Measurements from ENCODE around the gene NANOS1.

The NANOS1 gene, protein sequence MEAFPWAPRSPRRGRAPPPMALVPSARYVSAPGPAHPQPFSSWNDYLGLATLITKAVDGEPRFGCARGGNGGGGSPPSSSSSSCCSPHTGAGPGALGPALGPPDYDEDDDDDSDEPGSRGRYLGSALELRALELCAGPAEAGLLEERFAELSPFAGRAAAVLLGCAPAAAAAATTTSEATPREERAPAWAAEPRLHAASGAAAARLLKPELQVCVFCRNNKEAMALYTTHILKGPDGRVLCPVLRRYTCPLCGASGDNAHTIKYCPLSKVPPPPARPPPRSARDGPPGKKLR

DNA sequence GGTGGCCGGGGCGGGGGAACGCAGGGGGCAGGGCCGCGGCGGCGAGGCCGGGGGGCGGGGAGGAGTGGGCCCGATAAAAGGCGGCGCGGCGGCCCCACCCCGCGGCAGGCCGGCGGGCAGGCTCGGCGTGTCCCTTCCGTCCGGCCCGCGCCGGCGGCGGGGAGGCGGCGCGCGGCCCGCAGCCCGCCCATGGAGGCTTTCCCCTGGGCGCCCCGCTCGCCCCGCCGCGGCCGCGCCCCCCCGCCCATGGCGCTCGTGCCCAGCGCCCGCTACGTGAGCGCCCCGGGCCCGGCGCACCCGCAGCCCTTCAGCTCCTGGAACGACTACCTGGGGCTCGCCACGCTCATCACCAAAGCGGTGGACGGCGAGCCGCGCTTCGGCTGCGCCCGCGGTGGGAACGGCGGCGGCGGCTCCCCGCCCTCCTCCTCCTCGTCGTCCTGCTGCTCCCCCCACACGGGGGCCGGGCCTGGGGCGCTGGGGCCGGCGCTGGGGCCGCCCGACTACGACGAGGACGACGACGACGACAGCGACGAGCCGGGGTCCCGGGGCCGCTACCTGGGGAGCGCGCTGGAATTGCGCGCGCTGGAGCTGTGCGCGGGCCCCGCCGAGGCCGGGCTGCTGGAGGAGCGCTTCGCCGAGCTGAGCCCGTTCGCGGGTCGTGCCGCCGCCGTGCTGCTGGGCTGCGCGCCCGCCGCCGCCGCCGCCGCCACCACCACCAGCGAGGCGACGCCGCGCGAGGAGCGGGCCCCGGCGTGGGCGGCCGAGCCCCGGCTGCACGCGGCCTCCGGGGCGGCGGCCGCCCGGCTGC is at the start of gene NANOS1:
NANOS1 (plus strand) TSS at position 102 of the 808 bp plus-strand sequence; CDS start at position 190, 88 bp downstream.
- ATAC-seq, result peak; percentile 26
- peak; percentile 37 for DNase-seq

DNA sequence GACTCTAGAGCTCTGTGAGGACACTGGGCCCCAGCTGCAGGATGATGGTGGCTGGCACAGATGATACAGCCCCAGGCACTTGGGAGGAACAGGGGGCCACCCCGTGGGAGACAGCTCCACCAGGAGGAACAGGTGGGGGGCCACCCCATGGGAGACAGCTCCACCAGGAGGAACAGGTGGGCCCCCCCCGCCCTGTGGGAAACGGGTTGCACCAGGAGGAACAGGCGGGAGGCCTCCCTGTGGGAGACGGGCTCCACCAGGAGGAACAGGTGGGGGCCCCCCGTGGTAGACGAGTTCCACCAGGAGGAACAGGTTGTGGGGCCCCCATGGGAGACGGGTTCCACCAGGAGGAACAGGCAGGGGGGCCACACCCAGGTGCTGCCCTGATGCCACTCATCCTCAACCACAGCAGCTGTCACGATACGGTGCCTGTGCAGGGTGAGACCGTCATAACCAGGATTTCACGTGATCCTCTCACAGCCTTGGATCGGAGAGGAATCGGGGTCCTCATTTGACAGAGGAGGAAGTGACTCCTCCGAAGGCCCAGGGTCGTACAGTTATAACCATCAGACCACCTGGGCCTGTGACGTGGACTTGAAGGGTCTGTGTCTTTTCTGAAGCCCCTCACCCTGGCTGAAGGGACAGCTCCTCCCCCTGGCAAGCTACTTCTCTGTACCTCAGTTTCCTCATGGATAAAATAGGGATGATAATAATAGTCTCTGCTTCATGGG is 49.2 kb upstream of the NANOS1 start:
- ATAC-seq, result peak; percentile 23
- DNase-seq, result no peak

DNA sequence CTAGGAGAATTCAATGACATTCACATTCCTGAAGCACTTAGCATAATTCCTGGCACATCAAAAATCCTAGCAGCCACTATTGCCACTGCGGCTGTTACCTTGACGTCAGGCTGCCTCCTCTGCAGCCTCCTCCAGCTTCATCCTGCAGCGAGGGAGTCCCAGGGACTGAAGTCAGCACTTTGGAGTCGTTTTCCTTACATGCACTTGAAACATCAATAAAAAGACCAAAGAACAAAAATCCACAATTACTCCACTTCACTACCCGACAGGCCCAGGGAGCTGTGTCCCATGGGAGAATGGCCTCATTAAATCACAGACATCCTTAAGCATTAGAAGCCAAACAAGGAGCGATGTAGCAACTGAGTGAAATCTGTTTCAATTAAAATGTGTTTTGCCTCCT is 48.6 kb upstream of the NANOS1 start:
- DNase-seq (no peak), ATAC-seq (no peak)

DNA sequence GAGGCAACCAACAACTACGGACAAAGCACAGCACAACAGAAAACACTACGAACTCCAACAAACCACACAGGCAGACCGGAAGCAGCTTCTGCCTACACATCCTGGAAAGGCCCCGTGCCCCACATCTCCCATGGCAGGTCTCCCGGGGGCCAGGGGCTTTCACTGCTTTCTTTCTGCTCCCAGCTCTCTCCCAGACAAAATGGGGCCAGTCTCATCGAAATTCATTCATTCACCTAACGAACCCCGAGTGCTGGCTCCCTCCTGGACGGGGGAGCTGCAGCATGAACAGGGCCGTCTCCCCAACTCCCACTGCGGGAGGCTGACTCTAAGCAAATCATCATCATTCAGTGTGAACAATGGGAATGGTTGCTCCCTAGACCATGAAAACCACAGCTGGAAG is 47.6 kb upstream of the NANOS1 start:
- DNase-seq (no peak), ATAC-seq (no peak)

DNA sequence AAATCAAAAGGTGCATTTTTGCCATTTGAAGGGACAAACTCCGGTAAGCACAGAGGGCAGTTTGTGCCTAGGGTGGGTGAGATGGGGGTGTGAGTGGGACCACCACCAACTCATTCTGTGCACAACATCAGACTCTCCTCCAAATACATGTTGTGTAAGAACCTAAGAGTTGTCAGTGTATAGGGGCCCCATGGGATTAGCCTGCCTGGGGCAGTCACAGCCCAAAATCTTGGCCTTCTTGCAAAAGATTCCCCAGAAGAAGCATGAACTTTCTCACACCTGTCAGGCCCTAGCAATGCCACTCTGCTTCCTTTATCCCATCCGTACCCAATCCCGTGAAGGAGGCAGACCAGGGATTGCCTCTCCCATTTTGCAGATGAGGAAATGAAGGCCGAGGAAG is 47.1 kb upstream of the NANOS1 start:
- ATAC-seq (no peak), DNase-seq (no peak)

DNA sequence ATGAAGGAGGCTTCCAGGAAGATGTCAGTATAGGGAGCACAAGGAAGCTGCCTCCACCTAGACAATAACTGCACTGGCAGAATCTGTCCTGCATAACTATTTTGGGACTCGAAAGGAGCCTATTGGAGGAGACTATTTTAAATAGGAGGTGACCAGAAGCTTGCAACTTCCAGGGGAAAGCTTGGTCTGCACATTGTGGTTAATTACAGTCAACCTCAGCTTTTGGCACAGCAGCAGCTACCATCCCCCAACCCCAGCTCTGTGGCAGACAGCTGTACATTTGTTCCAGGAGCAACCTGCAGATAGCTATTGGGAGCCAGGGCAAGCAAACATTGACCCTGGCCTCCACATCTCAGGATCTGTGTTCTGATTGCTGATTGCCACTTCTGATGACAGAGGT is 46.3 kb upstream of the NANOS1 start:
- ATAC-seq (no peak), DNase-seq (no peak)

DNA sequence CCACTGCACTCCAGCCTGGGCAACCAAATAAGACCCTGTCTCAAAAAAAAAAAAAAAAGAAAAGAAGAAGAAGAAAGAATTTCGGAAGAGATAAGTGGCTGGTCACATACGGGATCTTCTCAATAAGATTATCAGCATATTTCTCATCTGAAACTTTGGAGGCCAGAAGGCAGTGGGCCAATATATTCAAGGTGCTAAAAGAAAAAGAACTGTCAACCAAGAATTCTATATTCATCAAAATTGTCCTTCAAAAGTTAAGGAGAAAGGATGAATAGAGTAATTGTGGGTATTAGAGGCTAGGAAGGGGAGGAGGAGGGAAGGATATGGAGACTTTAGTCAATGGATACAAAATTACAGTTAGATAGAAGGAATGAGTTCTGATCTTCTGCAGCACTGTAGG is 43.9 kb upstream of the NANOS1 start:
- DNase-seq, result no peak

DNA sequence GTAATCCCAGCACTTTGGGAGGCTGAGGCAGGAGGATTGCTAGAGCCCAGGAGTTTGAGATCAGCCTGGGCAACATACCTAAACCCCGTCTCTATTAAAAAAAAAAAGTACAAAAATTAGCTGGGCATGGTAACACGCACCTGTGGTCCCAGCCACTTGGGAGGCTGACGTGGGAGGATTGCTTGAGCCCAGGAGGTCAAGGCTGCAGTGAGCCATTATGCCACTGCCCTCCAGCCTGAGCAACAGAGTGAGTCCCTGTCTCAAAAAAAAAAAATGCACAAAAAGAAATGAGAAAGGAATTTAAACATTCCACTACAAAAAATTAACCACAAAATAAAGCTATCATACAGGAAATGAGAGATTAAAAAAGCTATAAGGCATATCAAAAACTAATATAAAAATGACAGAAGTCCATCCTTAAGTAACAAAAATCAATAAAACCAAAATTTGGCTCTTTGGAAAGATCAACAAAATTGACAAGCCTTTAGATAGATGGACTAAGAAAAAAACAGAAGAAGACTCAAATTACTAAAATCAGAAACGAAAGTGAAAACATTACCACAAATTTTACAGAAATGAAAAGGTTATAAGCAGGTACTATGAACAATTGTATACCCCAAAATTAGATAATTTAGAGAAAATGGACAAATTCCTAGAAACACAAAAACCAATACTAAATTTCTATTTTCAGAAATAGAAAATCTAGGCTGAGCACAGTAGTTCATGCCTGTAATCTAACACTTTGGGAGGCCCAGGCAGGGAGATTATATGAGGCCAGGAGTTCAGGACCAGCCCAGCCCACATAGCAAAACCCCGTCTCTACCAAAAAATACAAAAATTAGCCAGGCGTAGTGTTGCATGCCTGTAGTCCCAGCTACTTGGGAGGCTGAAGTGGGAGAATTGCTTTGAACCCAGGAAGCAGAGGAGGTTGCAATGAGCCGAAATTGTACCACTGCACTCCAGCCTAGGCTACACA is 42.4 kb upstream of the NANOS1 start:
- ATAC-seq, result peak; percentile 40
- DNase-seq, result no peak

More for the DNA sequence above, 43.9 kb upstream of the NANOS1 start:
- no peak for ATAC-seq

DNA sequence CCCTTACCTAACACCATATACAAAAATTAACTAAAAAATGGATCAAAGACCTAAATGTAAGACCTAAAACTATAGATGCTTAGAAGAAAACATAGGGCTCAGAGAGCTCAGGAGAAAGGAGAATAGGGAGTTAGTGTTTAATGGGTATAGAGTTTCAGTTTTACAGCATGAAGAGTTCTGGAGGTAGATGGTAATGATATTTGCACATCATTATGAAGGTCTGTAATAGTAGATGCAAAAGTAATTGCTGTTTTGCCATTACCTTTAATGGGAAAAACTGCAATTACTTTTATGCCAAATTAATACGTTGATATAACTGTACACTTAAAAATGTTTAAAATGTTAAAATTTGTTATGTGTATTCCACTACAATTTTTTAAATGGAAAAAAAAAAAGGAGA is 39.2 kb upstream of the NANOS1 start:
- DNase-seq, result no peak
- ATAC-seq, result no peak

DNA sequence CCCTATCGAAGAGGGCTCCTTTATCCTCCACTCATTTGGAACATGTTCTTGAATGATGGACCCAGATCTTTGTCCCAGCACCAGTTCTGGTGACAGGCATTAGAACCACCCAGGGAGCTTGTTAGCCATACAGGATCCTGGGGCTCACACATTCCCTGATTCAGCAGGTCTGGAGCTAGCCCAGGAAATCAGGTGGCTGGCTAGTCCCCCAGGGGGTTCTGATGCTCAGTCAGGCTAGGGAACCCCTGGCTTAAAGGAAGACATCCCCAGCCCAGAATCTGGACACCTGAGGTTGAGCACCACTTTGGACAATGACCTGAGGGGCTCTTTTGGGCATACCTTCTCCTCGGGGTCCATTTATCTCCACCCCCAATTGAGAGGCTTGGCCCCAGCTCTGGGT is 37.0 kb upstream of the NANOS1 start:
- no peak for ATAC-seq

DNA sequence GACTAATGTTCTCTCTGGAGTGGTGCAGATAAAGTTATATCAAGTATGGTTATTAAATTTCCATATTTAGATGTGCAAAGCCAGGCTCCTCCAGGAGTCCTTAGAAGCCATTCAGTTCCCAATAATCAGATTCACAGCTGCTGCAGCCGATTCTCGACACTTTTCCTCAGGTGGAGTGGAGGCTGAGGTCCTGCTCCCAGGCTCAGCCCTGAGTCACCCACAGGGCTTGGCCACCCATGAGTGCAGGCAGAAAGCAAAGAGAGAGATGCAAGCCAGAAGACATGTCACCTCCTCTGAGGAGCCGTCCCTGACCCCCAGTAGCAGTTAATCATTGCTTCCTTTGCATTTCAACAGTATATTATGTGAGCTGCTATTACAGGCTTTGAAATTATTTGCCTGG is 36.3 kb upstream of the NANOS1 start:
- no peak for DNase-seq
- no peak for ATAC-seq

More for the DNA sequence above, 37.0 kb upstream of the NANOS1 start:
- DNase-seq, result no peak

DNA sequence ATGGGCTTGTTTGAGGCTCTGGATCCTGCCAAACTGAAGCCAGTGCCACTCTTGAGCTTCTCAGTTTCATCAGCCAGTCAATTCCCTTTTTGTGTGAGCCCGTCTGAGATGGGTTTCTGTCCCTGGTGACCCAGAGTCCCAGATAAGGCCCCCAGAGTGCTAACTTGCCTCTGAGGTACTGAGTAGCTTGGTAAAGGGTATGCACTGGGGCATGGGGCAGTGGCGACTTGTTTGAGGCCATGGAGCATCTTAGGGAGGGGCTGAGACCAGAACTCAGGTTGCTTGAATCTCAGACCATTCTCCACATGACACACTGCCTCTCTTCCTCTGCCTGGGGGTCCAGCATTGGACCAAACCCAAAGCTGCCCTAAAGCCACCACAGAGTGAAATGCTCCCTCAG is 35.2 kb upstream of the NANOS1 start:
- no peak for DNase-seq
- ATAC-seq, result no peak

DNA sequence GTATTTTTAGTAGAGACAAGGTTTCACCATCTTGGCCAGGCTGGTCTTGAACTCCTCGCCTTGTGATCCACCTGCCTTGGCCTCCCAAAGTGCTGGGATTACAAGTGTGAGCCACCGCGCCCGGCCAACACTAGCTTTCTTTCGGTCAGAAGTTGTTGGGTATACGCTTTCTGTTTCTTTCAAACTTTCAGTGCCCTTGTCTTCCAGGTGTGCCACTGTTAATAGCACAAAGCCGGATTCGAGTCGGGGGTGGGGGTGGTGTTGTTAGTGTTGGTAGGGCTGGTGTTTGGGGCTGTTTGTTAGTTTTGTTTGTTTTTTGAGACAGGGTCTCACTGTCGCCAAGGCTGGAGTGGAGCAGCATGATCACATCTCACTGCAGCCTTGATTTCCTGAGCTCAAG is 33.8 kb upstream of the NANOS1 start:
- DNase-seq (no peak), ATAC-seq (no peak)

DNA sequence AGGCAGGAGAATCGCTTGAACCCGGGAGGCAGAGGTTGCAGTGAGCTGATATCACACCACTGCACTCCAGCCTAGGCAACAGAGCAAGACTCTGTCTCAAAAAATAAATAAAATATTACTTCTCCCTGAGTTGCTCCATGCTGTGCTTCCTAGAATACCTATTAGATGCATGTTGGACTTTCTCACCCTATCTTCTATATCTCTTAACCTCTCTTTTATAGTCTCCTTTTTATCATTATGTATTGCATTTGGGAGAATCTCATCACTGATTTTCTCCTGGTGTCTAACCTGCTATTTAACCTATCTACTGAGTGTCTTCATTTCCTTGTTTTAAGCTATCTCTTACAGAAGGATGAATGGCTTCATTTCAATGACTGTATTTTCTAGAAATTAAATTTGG is 32.1 kb upstream of the NANOS1 start:
- no peak for DNase-seq
- no peak for ATAC-seq

DNA sequence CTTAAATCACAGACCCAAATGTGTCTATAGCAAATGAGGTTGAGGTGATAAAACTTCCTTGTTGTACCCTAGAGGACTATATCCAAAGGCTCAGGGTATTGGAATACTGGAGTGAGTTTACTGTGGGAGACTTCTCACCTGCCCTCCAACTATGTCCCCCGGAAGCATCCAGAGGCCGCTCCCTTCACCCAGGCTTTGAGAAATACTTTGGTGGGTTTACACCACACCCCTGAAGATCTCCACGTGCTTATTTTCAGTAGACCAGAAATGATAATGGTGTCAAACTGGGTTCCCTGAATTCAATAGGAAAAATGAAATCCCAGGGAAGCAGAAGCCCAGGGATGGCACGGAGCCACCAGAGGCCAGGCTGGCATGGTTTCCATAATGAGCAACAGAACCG is 31.3 kb upstream of the NANOS1 start:
- ATAC-seq (no peak), DNase-seq (no peak)

DNA sequence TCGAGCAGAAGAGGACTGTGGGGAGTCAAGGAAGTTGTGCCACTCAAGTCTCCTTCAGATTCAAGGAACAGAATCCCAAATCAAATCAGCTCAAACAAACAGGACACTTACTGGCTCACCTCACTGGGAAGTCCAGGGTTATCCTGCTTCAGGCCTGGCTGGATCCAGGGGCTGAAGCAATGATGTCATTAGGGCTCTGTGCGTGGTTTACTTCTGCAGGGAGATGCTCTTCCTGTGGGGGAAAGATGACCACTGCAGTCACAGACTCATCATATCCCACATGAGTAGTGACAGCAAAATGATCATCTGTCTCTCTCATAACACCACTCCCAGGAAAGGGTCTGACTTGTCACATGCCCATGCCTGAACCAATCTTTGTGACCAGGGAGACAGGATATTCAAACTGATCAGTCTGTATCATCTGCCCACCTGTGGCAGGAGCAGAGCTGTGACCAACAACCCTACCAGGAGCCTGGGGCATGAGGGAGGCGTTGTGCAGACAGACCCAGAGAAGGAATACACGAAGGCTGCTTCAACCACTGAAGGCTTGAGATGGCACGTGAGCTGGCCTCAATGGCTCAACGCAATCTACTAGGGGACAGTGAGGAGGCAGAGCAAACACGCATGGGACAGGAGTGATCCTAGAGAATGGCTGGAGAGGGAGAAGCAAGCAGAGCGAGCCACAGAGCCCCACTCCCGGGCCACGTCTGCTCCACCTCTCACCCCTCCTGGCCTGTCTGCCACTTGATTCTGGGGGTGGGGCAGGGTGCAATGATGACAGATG is 27.6 kb upstream of the NANOS1 start:
- DNase-seq (no peak), ATAC-seq (no peak)

DNA sequence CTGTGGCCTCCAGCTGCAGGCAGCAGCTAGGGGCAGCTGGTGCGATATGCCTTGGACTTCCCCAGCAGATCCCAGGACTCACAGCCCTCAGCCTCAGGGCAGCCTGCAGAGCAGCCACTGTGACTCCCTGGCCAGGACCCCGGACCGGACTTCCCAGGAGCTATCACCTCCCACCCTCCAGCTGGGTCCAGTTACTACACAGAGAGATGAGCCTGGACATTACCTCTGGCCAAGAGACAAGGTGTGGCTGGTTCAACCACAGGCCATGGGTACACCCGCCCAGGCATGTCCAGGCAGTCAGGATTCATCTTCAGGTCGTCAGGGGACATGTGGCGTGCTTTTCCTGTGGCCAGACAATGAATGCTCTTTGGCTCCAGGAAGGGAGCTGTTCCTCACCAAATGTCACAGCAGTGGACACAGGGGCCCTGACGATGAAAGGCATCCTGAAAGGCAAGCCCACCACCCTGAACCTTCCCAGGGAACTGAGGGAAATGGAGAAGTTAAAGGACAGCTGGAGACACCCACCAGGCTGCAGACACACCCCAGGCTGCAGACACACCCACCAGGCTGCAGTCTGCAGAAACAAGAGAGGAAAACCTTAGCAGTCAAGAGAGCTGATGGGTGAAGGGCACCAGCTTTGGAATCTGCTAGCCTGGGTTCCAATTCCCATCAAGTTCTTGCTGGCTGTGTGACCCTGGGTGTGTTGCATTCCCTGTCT is 25.8 kb upstream of the NANOS1 start:
- DNase-seq (no peak), ATAC-seq (no peak)

DNA sequence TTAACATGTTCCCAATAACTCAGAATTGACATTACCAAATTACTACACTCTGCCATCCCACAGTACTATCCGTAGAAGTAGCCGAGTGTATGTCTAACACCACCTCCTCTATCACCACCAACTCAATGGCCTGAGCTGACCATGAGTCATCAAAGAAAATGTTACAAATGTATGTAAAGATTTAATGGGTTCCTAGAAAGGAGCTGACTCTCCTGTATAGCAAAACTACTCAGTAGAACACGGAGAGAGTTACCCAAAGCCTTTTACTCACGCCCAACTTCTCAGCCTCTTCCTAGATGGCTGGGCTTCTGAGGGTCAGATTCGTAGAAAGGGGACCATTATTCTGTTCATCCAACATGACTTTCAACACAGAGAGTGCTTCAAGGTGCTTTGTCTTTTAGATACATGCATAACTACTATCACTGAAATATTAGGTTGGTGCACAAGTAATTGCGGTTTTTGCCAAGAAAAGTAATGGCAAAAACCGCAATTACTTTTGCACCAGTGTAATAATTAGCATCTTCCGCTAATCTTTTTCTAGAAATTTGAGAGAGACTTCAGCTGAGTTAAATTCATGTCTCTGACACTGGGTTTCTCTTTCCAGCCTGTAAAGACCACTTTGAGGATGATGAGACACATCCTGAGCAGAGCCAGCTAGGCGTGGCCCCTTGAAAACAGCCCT is 24.0 kb upstream of the NANOS1 start:
- ATAC-seq, result no peak
- DNase-seq, result no peak

DNA sequence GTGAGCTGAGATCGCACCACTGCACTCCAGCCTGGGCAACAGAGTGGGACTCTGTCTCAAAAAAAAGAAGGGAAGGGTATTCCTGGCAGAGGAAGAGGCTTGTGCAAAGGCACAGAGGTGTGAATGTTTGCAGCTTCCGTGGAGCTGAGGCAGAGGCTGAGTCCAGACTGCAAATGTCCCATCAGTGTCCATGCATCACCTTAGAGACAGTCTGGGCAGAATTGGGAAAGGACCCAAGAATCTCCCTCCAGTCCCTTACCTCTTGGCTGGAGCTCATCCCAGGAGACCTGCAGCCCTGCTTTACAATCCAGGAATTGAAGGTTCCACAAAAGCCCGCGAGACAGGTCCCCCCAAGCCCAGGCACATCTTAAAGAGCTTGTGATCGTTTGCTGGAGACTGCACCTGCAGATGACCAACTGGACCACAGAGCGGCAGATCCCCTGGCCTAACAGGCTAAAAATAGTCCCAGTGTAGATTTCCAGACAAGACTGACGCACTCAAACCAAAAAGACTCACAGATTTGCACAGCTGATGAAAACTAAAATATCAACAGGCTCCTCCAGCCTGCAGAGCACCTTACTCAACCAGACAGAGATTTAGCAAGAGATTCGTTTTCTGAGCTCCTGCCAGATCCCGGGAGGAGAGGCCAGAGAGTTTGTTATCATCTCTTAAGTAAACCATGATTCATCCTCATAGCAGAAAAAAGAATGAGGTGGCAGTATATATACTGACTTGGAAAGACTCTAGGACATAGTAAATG is 22.9 kb upstream of the NANOS1 start:
- ATAC-seq, result no peak
- no peak for DNase-seq

All from stimulated activated naive CD8-positive, alpha-beta T cell treated with anti-CD3 and anti-CD28 coated beads, Interleukin-15, Interleukin-2, amounts not matched to agents 100 U/mL and 50 U/mL, for 24 hours (primary cell).